CMK (cell line): ENCODE results near the gene ZNF292.
"Not testable (repeated sequence)": the region's sequence is repeated elsewhere in the genome, so short reads cannot be mapped to it uniquely, and the experiment has no call there.

Experiments used
- DNase-seq: peaks from one replicate; pipeline ENCODE4 v3.0.0-alpha.2; 2010; ENCODE audit warnings: low read depth

The ZNF292 gene

DNA sequence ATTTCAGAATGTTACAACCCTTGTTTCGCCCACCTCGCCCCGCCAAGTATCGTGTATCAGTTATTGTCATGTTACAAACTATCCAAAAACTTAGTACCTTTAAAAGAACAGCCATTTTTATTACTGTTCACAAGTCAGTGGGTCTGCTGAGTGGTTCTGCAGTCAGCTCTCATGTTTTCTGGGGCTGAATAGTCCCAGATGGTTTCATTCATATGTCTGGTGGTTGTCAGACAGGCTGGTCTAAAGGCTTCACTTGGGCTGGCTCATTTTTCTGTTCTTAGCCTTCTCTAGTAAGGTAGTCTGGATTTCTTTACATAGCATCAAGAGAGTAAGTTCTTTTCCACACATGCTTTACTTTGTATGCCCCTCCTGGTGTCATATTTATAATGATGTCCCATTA lies 8.6 kb downstream of the ZNF292 start:
- no peak for DNase-seq

DNA sequence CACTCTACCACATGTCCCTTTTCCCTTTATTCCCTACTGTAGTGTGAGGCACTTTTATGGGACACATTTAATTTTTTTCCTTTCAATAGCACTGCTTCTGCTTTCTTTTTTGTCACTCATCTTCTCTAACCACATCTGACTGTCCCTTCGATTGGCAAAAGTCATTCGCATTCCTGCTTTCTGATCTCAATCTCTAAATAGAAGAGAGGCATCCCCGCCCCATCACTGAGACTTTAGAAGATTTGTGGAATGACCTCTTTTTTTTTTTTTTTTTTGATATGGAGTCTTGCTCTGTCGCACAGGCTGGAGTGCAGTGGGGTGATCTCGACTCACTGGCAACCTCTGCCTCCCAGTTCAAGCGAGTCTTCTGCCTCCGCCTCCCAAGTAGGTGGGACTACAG lies 9.1 kb downstream of the ZNF292 start:
- DNase-seq: no peak

DNA sequence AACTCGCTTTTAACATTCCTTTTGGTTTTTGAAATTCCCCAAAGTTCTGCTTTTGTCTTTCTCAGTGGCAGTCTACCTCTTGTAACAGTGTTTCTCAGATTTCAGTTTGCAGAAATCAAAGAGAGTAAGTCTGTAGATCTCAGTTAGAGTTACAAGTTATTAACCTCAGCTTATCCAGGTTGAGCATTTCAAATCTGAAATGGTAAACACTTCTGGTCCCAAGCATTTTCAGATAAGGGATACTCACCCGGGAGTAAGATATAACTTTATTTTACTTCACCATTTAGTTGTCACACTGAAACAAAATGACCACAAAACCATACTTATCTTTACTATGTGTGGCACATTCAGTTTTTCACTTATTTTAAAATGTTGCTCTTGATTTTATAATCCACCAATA lies 9.8 kb downstream of the ZNF292 start:
- DNase-seq: no peak

DNA sequence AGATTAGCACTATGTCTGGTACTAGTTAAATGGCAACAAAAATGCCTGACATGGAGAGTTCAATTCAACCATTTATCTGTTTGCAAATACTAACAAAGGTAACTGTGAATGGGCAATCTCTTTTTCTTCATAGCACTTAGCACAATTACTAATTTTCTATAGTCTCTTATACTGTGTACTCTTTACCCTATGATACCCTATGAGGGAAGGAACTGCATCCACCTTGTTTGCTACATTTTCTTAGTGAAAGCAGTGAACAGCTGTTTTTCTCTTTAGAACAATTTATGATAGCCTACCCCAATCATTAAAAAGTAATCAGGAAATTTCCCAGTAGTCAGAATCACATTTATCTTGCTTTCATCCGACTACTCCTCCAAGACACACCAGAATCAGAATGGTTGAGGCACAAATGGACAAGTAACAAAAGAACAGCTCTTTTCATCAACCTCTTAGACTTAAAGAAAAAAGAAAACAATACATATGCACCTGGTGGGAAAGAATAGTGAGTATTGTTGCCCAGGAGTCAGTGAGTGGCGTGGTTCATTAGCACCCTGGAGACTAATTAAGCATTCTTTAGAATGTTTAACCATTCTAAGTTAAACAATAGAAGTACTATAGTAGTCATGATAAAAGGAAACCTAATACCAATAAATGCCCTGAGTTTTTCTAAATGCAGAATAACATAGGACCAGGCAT lies 16.7 kb downstream of the ZNF292 start:
- DNase-seq: no peak

DNA sequence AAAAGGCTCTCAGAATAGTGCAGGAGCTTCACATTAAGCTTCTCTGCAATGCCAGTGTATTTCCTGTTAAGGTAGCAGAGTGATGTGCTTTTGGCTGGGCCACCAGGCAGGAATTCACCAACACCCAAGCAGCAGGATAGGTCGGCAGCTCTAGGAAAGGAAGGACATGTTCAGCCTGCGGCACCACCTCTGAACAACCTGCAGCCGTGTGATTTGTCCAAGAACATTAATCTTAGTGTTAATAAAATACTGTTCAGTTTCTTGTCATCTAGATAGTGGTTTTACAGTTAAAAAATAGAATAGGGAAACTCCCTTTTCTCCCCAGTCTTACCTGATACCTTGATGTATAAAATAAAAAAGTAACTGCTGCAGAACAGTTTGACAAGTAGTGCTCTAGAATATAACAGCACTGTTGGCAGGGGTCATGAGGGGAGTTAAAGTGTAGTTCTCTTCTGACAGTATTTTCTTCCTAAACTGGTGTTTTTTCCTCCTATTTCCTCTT lies 18.8 kb downstream of the ZNF292 start:
- DNase-seq: no peak

DNA sequence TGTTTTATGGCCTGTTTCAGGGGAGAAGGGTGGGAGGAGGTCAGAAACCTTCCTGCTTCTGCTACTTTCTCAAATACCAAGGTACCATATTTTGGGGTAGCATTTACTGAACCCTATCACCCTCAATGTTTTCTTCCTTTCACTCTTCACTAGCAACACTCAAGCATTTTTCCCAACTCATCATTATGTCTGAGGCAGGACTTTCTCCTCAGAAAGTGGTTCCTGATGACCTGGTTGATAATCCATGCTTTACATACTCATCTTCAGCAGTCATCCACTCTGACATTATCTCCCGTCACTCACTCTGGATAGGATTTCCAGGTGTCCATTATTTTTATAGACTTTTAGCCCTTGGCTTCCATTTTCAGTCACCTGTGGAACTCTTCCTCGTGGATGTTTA lies 21.1 kb downstream of the ZNF292 start:
- DNase-seq: no peak

DNA sequence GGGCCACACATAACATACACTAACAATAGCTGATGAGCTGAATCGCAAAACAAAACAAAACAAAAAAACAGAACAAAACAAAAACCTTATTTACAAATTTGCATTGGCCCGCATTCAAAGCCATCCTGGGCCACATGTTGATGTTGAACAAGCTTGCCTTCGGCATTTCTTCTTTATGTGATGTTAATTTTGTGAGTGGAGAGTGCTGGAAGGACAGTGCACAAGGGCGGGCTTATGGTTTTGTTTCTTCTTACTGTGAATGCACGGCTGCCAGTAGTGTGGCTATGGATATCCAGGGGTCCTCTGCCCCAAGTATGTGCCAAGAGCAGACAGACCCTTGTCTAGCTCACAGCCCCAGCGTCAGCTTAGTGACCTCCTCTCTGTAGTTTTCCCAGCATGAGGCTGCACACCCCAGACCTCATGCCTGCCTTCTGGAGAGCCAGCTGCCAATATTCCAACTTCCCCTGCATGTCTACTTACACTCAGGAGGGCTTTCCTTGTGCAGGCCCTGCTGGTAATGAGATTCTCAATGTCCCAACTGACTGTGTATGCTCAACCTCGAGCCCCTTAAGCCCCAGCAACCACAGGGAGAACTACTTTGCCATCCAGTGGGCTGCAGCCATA lies 24.9 kb downstream of the ZNF292 start:
- DNase-seq: no peak

DNA sequence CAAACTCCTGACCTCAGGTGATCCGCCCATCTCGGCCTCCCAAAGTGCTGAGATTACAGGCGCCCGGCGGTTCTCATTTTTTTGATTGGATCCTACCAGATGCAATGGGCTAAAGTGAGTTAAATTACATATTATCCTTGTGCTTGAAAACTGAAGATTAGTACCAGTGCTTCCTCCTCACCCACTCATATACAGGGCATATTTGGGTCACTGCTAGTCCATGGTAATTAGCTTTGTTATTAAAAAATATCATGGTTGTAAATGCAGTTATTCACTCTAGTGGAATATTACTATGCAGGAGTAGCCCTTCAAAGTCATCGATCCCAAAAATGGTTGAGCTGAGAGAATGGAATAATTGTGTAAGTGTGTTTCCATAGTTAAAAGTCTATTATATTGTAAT lies 26.5 kb downstream of the ZNF292 start:
- DNase-seq: no peak

DNA sequence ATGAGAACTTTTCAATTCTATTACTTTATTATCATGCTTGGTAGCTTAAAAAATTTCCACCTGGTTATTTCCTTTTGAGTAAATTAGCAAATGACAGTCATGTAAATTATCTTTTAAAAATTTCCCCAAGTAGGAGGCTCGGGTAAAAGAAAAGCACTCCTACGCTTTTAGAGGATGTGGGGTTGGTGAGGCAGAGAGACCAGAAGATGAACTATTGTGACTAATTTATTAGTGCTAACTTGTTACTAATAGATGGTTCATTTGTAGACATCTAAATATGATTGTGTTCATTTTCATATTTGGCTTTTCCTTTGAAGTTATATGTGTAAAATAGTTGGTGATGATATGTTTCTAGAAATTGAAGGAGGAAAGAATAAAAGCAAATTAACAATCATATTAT lies 27.0 kb downstream of the ZNF292 start:
- no peak for DNase-seq

DNA sequence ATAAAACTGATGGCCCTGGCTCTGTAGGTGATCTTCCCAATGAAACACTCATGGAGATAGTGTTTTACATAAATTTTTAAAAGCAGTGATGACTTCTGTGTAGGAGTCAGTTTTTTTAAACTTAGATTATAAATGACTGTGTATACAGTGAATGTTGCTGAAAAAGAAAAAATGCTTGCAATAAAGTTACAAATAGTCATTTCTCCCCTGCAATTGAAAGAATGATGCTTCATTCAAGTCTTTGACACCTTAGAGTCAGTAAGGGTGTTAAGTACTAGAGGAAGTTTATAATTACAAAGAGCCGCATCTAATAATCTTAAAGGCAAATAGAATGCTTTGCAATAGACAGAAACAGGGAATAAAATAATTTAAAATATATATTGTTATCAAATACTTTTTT lies 27.6 kb downstream of the ZNF292 start:
- no peak for DNase-seq

DNA sequence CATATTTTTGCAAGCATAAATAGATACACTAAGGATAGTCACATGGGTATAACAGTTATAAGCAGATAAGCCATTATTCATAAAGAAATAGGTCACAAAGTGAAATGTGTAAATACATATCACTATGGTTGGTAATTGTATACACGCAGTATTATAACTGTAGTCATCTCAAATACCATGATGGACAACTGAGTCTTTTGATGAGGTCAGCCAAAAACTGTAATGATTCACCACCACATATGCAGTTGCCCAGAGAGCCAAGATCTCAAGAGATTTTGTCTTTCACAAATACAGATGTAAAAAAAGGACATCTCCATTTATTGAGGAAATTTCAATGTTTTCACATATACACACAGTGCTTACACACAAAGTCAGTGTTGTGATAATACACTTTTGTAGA lies 28.3 kb downstream of the ZNF292 start:
- no peak for DNase-seq

DNA sequence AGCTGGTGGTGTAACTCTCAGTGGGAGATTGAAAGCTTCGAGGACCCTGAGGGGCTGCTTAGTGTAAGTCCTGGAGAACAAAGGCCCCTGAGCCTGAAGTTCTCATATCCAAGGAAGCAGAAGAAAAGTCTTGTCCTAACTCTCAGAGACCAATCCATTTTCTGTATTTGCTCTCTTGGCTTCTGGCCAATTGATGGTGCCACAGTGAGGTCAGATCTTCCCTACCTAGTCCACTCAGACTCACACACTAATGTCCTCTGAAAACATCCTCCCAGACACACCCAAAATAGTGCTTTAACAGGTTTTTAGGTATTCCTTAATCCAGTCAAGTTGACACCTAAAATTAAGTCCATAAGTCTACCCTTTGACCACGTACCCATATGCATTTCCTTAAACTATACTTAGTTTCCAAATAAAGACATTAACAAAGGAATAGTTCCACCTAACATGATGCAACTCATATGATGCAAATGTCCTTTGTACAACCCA lies 29.4 kb downstream of the ZNF292 start:
- no peak for DNase-seq

DNA sequence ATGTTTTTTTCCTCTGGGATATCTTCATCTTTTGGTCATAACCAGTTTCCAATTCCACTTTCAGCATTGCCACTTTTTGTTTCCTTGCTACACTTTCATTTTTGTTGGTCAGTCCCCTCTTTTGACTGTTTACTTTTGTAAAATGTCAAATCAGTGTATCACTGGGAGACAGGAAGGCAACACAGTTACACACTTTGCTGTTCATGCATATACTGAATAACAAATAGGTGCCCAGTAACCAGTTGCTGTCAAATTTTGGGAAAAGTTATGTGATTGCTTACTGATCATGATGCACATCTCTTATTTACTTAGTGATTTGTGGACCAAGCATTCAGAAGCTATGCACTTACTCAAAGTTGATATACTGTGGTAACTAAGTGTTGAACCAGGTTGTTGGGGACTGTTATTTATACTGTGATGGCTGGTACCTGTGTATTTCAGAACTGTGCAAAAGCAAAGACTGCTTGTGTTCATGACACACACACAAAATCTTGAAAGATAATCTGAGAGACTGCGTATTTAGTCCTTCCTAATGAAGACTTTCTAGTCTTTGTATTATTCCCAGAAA lies 41.0 kb downstream of the ZNF292 start:
- DNase-seq: no peak

DNA sequence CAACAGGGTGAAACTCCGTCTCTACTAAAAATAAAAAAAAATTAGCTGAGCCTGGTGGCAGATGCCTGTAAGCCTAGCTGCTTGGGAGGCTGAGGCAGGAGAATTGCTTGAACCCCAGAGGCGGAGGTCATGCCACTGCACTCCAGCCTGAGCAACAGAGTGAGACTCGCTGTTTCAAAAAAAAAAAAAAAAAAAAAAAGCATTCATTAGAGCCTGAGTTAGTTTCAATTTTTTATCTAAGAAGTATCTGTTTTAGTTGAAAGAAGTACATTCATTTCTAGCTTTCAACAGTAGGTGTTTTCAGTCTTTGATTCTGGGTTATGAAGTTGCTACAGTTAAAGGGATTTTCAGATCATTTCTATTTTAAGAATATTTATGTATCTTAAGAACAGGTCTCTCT lies 42.2 kb downstream of the ZNF292 start:
- no peak for DNase-seq

DNA sequence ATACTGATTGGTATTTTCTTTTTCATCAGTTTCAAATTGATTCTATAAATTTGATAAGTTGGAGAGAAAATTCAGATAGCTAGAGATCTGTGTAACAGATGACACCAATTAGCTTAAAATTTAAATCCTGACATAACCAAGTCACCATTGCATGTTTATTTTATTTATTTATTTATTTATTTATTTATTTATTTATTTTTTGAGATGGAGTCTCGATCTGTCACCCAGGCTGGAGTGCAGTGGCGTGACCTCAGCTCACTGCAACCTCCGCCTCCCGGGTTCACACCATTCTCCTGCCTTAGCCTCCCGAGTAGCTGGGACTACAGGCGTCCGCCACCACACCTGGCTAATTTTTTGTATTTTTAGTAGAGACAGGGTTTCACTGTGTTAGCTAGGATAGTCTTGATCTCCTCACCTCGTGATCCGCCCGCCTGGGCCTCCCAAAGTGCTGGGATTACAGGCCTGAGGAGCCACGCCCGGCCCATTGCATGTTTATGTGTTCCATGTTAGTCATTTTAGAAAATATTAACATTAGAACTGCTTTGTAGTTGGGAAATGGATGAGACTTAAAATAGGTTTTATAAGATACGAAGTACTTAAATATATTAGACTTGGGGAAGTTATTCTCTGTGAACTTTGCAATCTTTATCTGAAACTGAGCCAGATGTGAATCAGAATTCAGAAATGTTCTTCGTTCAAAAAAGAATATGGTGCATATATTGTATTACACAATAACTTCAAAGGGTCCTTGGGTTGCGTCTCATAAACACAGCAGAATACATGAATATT lies 42.9 kb downstream of the ZNF292 start:
- DNase-seq: not testable (repeated sequence)

DNA sequence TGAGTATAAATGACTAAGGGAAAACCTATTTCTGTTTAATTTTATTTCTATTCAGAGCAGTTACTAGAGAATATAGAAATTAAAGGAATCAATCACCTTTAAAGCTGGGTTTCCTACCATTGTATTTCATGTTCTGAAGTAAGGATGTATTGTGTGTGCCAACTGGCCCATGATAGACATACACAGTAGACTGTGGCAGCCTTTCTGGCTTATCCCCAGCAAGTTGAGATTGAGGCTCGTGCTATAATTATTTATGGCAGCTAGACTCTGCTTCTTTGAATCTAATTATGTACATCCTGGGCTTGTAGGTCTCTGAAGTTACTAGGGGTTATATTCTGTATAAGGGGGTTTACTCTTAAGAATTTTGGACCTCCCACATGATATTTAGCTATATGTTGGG lies 44.4 kb downstream of the ZNF292 start:
- no peak for DNase-seq

DNA sequence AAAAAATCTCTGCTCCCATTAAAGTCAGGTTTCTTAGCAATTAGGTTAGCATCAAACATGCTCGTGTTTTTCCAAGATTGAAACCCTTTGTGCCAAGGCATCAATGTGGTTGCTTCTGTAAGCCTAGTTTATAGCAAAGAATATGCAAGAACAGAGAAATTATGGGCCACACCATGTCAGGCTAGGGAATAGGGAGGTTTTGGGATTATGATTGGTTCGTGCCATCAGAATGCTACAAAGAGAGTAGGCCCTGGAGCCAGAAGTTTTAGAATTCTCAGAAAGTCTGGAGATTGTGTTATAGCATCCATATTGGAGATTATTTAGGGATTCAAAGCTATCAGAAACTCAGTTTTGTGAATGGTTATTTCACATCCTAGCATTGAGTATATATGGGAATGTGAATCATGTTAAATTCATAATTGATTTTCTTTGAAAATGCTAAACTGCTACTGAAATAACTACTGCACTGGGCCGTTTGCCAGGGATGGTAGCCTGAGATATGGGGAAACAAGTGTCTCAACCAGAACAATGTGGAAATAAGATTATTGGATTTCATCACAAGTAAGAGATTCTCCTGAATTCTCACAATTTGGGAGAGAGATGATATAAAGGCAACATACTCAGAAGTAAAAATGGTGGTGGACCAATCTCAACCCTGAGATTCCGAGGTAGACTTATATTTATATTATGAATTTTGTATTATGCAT lies 45.3 kb downstream of the ZNF292 start:
- DNase-seq: no peak

DNA sequence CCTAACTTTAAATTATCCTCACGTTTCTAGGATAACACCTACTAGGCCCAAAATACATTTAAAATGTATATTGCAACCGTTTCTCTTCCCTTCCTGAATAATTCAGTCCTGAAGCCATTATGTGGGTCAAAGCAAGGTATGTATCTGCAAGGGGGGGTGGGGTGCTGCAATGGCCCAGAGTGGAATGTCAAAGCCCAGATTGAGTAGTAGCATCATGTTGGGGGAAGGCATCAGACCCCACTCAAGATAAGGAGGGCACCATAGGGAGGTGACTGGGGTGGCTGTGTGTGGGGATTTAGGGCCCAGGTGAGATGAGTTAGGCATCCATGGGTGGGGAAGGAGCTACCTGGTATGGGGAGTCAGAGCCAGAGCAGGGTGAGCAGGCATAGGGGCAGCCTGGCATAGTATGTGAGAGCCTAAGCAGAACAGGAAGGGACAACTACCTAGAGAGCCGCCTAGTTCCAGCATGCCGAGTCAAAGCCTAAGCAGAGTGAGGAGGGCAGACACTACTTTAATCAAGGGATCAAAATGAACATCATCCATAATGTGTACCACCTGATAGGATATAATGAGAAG lies 48.2 kb downstream of the ZNF292 start:
- DNase-seq: no peak

DNA sequence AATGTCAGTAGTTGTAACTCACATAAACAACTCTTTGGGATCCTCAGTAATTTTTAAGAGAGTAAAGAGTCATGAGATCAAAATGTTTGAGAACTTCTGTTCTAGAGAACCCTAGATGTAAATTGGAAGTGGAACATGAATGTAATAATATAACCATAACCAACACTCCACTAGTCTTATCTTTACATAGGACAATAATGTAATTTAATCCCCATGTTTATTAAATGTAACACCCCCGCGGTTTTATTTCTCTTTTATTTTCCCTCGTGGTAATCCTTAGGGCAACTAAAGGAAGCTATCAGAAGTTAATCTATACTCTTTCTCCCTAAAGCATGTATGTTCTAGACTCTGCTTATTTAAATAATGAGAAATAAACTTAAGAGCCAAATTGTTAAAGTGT lies 54.4 kb downstream of the ZNF292 start:
- DNase-seq: no peak

DNA sequence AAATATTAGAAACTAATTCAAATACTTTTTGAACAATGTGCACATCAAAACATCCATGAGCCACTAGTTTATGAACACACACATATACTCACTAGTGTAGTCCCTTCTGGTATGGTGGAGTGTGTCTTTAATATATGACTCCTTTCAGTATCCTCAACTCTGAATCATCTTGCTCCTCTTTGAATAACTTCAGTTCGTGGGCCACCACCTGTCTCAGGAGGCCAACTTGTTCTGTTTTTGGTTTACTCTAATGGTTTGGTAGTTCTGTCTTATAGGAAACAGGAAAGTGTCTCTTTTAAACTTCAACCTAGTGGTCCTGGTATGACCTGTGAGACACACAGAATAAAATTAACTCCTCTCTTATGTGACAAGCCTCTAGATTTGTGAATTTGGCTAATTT lies 55.6 kb downstream of the ZNF292 start:
- DNase-seq: no peak

DNA sequence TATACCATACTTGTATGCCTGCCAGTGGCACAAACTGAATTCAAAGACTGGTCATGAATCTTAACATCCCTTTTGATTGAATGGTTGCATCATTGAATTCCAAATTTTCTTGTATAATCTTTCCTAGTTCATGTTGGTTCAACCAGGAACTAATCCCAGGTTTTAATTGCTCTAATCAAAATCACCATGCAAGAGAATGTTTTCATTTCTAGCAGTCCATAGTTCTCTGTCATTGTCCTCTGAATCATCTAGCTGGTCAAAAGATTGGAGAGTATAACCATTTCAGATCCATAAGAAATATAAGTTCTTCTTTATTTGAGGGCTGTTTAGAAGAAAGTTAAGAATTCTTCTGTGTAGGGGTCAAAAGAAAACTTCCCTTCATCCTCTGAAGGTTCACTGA lies 57.2 kb downstream of the ZNF292 start:
- no peak for DNase-seq

DNA sequence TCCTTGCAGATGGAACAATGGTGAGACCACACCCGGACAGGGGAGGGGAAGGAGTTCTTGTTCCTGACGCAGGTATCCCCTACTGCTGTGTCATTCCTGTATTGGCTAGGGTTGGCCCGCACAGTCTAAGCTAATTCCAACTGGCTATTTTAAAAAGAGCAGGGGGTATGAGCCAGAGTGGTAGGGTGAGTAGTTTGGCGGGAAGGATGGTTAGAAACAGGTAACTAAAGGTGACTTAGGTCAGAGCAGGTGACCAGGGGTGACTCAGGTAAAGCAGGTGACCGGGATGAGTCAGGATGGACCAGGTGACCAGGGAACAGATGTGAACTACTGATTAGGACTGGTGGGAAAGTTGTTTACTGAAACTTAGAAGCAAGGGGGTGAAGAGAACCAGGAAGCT lies 58.0 kb downstream of the ZNF292 start:
- DNase-seq: no peak
